Measurements from ENCODE around the gene TGFB1.
A peak's percentile ranks its signal among the peaks of the same experiment; 100 is the strongest.

Gene TGFB1

DNA sequence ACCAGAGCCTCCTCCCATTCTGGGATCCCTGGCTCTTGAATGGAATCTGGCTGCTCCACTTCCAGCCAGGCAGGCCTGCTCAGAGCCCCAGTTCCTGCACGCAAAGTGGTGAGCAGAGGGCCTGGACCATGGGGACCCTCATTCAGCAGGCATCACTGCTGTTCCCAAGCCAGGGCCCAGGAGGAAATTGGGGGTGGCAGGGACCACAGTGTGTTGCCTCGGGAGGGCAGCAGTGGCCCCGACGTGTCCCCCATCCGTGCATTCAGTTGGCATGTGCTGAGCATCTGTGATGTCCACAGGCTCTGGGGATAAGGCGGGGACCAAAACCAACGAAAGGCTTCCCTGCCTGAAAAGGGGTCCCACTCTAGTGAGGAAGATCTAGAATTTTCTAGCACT lies 32.5 kb downstream of the TGFB1 start:
- no peak for DNase-seq (ENCODE audit: low read depth)

DNA sequence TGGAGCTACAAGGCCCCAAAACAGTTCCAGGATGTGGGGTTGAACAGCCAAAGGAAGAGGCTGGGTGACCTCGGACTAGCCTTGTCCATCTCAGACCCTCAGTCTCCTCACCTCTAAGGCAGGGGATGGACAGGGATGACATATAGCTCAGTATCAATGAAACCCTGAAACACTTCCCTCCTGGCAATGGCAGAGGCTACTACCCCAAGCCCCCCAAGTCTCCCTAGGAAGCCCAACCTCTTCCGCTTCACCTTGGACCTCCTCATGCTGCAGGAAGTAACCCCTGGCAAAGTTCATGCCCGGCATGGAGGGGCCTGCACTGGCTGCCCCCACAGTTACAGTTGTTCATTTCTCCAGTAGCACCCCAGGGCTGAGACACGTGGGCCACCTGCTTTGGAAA lies 33.2 kb downstream of the TGFB1 start:
- no peak for DNase-seq (ENCODE audit: low read depth)

DNA sequence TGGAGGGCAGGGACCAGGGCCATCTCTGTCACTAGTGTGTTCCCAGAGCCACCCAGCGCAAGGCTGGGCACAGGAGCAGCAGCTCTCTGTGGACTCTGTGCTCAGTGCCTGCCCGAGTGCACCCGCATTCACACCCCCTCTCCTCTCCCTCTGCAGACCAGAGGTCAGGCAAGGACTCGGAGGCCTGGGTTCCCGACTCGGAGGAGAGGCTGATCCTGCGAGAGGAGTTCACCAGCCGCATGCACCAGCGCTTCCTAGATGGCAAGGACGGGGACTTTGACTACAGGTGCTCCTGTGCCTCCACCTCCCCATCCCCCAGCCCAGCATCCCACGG lies 33.6 kb downstream of the TGFB1 start:
- no peak for DNase-seq (ENCODE audit: low read depth)

DNA sequence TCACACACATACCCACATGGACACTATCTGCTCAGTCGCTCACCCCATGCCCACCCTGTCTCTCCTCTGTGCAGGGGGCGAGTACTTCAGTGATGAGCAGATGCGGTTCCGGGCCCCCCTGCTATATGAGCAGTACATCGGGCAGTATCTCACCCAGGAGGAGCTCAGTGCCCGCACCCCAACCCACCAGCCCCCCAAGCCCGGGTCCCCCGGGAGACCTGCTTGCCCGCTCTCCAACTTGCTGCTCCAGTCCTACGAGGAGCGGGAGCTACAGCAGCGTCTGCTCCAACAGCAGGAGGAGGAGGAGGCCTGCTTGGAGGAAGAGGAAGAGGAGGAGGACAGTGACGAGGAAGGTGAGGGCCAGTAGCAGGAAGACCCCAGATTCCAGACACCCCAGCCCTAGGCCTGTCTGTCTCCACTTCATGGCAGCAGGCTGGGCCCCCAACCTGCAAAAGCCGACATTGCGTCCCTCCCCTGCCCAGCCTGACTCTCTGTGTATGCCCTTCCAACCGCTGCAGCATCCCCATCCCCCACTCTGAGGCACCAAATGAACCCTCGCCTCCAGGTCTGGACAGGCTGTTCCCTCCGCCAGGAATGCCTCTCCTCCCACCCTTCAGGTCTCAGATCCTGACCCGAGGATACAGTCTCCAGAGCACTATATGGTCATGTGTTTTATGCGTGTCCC lies 34.1 kb downstream of the TGFB1 start:
- DNase-seq (ENCODE audit: low read depth): no peak

DNA sequence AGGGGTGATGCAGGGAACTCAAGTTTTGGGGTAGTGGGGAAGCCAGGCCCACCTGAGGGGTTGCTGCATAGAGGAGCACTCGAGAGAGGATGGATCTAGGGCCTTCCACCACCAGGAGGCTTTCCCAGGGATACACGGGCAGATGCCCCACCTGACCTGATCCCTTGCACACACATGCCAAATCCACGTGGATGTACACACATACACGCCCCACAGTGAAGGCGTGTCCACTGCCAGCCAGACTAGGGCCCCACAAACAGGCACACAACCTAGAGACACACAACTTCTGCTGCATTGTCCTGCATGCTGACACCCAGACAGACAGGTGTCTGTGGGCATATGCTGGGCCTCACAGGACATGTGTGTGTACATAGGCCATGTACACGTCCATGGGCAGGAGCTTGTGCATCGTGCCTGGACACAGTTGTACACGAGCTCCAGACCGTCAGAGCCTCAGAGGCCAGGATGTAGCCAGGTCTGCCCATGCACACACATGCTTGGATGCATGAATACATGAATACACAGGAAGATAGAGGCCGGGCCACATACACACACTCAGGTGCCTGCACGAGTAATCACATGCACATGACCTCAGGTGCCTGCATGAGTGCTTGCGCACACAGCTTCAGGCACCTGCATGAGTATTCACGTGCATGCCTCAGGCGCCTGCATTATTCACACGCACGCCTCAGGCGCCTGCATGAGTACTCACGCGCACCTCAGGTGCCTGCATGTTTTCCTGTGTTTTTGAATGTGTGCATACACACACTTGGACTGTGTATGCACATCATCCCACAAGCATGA lies 34.8 kb downstream of the TGFB1 start:
- no peak for DNase-seq (ENCODE audit: low read depth)

DNA sequence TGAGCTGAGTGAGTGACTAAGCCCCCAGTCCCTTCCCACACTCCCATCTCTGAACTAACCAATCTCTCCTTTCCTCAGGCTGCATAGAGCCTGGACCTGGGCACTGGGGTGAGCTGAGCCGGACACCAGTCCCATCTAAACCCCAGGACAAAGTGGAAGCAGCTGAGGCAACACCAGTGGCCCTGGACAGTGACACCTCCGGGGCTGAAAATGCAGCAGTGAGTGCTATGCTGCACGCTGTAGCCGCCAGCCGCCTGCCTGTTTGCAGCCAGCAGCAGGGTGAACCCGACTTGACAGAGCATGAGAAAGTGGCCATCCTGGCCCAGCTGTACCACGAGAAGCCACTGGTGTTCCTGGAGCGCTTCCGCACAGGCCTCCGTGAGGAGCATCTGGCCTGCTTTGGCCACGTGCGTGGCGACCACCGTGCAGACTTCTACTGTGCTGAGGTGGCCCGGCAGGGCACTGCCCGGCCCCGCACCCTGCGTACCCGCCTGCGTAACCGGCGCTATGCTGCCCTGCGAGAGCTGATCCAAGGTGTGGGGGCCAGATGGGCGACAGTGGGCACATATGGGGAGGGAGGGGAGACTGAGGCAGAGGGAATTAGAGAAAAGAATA lies 37.3 kb downstream of the TGFB1 start:
- DNase-seq (ENCODE audit: low read depth): no peak

DNA sequence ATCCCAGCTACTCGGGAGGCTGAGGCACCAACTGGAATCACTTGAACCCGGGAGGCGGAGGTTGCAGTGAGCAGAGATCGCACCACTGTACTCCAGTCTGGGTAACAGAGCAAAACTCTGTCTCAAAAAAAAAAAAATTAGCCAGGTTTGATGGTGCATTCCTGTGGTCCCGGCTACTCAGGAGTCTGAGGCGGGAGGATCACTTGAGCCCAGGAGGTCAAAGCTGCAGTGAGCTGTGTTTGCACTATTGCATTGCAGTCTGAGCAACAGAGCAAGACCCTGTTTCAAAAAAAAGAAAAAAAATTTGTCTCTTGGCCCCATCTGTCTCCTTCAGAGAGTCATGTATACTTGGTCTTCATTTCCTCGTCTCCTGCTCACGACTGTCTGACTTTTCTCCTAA lies 42.1 kb downstream of the TGFB1 start:
- no peak for DNase-seq (ENCODE audit: low read depth)

DNA sequence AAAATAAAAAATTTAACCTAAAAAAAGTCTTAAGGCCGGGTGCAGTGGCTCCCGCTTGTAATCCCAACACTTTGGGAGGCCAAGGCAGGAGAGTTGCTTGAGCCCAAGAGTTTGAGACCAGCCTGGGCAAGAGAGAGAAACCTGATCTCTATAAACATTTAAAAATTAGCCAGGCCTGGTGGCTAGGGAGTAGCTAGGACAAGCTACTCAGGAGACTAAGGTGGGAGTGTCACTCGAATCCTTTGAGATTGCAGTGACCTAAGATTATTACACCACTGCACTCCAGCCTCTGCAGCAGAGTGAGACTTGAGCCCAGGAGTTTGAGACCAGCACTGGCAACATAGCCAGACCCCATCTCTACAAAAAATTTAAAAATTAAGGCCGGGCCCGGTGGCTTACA lies 42.6 kb downstream of the TGFB1 start:
- DNase-seq (ENCODE audit: low read depth): no peak

DNA sequence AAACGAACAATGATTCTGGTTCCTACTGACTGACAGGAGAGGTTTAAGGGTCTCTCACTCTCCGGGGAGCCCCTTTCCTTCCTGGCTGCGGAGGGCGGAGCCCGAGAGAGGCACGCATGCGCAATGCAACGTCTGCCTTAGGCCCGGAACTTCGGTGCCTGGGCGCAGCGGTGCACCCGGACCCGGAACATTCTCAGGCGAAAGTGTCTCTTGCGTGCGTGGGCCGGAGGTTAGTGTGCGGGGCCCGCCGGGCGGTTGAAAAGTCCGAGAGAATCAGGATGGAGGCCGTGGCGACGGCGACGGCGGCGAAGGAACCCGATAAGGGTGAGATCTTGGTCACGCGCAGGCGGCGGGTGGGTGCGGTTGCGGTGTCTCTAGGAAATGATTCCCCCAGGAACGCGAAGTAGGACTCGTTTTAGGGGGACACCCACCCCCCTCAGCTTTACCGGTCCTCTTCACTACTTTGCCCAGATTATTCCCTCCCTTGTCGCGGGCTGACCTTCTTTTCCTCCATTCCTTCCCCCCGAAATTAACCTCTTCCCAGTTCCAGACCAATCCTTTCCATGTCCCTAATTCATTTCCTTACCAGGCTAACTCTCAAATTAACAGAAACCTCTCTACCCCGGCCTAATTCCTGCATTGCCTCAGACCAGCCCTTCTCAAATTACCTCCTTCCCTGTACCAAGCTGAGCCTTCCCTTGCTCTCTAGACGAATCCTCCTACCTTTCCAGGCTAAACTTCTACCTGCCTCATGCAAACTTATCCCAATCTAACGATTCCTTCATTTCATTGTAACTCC lies 43.5 kb downstream of the TGFB1 start, which contains the start of gene CCDC97:
CCDC97 (plus strand) TSS at position 140 of the 799 bp plus-strand sequence; CDS start at position 279, 139 bp downstream.
- DNase-seq (ENCODE audit: low read depth): peak; percentile 62

DNA sequence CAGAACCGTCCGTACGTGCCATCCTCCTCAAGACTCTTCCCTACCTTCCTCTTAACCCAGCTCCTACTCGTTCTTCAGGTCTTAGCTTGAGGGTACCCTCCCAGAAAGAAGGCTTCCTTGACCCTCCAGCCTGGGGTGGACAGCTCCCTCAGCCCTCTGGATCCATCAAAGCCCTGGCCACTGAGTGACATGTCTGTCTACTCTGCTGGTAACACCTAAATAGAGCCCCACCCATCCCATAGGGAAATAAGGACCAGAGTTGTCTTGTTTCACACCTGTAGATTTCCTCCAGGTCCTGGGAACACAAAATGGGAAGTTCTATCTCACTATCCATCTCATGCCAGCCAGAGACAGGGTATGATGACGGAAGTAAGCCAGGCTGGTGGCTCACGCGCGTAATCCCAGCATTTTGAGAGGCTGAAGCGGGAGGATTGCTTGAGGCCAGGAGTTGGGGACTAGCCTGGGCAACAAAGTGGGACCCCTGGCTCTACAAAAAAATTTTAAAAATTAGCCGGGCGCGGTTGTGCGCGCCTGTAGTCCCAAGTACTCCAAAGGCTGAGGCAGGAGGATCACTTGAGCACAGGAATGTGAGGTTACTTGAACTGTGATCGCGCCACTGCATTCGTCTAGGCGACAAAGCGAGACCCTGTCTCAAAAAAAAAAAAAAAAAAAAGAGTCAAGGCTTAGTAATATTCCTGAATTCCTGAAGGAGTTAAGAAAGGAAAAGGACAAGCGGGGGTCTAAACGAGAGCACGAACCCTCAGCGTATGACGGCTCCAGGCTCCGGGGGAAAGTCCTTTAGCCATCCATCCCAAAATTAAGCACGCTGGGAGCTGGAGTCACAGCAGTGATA lies 44.3 kb downstream of the TGFB1 start:
- no peak for DNase-seq (ENCODE audit: low read depth)

DNA sequence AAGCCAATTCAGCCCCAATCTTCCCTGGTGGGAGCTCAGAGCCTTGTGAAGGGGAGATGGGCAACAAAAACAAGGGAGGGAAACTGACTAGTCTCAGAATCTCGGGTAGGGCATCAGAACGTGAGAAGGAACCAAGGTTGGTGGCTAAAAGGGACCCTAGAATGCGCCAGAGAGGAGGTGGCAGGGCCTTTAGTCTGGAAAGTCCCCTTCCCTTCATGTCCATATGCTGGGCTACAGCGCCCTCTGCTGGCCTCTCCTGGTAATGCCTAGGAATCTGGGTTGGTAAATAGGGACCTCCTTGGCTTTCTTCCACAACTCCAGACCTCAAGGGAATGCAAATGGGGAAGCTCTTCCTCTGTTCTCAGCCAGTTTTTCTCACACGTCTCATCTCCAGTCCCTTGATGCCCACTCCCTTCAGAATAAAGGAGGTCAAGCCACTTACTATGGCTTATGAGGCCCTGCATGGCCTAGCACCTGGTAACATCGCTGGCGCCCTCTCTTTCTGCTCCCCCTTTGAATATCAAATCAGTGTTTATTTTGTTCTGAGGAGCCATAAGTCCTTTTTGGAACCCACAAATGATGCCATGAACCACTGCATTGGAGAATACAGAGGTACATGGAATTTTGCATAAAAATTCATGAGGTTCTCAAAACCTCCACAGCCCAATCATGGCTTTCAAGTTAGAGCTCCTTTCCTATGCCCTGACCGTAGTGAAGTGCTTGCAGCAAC lies 45.1 kb downstream of the TGFB1 start:
- peak; percentile 74 for DNase-seq (ENCODE audit: low read depth)

DNA sequence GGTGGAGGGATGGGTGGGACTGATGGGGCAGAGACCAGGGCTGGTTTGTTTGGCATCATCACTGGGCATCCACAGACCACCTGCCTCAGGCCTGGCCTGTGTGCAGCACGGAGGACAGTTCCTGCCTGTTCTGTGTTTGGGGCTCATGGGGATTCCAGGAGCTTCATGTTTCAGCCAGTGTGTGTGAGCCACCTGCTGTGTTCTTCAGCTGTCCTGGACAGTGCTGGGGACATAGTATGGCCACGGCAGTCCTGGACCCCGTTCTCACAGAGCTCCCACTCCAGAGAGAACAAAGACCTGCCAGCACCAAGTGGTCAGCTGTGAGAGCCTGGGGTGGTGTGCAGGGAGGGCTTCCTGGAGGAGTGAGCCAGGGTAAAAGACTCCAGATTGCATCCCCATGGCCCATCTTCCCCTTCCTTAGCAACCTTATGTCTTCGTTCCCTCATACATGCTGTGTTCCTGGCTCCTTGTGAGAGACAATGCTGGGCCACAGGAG lies 45.7 kb downstream of the TGFB1 start:
- DNase-seq (ENCODE audit: low read depth): no peak

DNA sequence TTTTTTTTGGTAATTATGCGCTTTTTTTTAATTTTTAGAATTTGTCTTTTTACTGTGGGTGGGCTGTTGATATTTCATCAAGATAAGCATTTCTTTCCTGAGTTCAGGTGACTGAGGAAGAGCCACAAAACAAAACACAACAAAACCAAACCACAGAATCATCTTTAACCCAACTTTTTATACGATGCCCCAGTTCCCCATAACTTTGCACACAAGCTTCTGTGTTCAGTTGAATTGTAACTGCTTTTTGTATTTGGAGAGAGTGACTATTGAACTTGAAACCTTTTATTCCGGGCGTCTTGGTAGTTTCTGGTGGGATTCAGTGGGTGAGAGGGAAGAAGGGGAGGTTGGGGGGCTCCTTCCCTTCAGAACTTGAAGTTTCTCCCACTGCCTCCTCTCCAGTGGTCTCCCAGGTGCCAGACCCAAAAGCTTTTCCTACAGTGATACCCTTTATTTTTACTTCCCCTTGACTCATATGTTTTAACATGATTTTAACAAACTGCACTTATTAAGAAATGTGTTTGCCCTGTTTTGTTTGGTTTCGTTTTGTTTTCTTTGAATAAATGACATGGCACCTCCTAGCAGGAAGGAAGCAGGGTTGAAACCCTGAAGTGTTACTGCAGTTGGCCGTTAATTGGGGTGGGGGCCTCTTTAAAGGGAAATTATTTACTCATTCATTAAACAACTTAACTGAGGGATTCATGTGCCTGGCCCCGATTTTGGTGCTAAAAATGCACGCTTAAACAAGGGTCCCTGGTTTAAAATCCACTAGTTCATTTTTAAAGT lies 46.4 kb downstream of the TGFB1 start:
- DNase-seq (ENCODE audit: low read depth): no peak

DNA sequence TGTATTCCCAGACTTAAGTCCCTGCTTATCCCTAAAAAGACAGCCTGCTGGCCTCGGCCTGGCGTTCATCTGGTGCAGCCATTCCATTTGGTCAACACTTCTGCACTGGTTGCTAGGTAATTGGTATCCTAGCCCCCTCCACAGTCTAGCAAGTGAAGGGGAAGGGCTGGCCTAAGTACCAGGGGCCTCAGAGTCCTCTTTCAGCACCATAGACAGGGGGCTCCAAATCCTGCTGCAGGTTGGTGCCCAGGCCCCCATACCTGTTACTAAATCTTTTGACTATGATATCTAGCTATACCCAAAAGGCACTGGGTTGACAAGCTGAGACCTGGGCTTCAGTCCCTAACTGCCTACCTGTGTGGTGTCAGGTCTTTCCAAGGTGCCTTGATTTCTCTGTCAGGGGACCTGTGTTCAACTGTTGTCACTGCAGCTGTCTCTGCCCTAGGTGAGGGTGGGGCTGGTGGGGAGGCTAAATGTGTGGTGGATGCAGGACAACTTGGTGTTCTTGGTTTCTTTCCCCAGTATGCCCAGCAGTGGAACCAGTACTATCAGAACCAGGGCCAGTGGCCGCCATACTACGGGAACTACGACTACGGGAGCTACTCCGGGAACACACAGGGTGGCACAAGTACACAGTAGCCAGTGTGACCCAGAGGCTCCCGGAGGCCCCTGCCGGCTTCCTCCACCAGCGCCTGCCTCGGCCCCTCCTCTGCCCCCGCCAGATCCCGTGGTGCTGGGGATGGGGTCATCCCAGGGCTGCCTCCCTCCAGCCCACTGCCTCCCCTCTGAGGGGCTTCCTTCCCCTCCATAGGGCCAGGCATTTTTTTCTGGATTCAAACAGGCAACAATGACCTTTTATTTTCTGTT lies 47.6 kb downstream of the TGFB1 start:
- no peak for DNase-seq (ENCODE audit: low read depth)

DNA sequence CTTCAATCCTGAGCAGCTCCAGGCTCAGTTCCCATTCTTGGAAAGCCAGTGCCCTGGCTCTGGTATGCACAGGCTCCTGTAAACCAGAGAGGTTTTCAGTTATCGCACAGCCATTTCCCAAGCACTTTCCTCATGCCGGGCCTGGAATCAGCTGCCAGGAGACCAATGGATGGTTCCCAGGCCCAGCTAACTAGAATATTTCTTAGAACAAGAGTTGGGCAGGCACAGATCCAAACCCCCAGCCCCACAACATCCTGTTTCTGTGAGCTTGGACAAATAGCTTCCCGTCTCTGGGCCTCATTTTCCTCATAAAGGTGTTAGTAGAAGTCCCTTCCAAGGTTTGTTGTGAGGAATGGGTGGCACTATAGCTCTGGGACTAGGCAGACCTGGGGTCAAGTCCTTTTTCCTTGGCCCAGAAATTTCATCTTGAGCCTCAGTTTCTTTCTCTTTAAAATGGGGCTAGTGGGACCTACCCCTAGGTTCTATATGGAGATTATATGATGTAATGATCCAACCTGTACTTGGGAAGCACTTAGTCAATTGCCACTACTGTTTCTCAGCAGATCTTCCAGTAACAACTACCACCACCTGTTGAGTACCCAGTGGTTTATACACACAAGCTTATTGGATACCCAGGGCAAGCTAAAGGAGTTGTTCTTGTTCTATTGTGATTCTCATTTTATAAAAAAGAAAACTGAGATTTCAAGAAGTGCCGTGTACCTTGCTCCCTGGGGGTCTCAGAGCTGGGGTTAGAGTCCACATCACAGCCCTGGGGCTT lies 48.8 kb downstream of the TGFB1 start:
- no peak for DNase-seq (ENCODE audit: low read depth)

DNA sequence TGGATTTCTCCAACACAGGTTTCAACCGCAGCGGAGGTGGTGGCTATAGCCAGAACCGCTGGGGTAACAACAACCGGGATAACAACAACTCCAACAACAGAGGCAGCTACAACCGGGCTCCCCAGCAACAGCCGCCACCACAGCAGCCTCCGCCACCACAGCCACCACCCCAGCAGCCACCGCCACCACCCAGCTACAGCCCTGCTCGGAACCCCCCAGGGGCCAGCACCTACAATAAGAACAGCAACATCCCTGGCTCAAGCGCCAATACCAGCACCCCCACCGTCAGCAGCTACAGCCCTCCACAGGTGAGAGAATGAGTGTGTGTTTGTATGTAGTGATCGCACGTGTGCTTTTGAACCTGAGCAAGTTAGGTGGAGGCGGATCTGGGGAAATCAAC lies 49.8 kb downstream of the TGFB1 start:
- no peak for DNase-seq (ENCODE audit: low read depth)

DNA sequence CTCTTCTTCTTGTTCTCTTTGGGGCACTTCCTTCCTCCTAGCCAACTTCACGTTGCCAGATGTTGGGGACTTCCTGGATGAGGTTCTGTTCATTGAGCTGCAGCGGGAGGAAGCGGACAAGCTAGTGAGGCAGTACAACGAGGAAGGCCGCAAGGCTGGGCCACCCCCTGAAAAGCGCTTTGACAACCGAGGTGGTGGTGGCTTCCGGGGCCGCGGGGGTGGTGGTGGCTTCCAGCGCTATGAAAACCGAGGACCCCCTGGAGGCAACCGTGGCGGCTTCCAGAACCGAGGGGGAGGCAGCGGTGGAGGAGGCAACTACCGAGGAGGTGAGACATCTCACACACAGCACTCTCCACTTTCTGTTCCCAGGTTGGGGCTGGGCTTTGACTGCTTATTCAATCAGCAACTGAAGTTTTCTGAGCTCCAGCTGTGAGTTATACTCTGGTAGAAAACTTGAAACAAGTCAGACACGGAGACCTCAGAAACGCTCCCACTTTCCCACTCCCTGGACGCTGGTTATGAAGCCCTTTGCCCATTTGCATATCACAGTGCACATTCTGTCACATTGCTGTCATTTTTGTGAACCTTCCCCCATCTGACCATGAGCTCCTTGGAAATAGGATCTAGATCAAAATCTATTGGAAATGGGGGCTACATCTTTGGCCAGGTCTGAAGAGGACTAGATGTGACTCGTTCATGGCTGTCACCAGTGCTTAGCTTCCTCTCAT lies 50.9 kb downstream of the TGFB1 start:
- DNase-seq (ENCODE audit: low read depth): no peak
